ENCODE data around the gene ZNF133. TPM values are rescaled to one million over a fixed set of nuclear protein-coding genes. Genes with fewer than 3 reads are reported as not detected.
A peak's percentile ranks its signal among the peaks of the same experiment; 100 is the strongest.
"Not testable (repeated sequence)": the region's sequence is repeated elsewhere in the genome, so short reads cannot be mapped to it uniquely, and the experiment has no call there.

ZNF133 gene
- polyA plus RNA-seq = 22.1 TPM
- long read RNA-seq, donor 1, partial matches to known transcripts = 0 of 1 reads
- long read RNA-seq, donor 1, other reads (novel, unspliced or antisense) = 0 of 1 reads
- long read RNA-seq, donor 2, partial matches to known transcripts = 0 of 1 reads
- long read RNA-seq, donor 2, other reads (novel, unspliced or antisense) = 0 of 1 reads
- long read RNA-seq, donor 3 = 0 reads
- long read RNA-seq, donor 4 = 0 reads
- long read RNA-seq, donor 5, partial matches to known transcripts = 0 of 1 reads
- long read RNA-seq, donor 5, other reads (novel, unspliced or antisense) = 0 of 1 reads
- long read RNA-seq, donor 6, partial matches to known transcripts = 0 of 1 reads
- long read RNA-seq, donor 6, other reads (novel, unspliced or antisense) = 0 of 1 reads
- long read RNA-seq, donor 7, partial matches to known transcripts = 0 of 1 reads
- long read RNA-seq, donor 7, other reads (novel, unspliced or antisense) = 0 of 1 reads
- long read RNA-seq, donor 8, partial matches to known transcripts = 0 of 2 reads
- long read RNA-seq, donor 8, other reads (novel, unspliced or antisense) = 0 of 2 reads
- long read RNA-seq, donor 9, partial matches to known transcripts = 0 of 1 reads
- long read RNA-seq, donor 9, other reads (novel, unspliced or antisense) = 0 of 1 reads
- long read RNA-seq, donor 10, partial matches to known transcripts = 0 of 1 reads
- long read RNA-seq, donor 10, other reads (novel, unspliced or antisense) = 0 of 1 reads
- long read RNA-seq, donor 11 = 0 reads

DNA sequence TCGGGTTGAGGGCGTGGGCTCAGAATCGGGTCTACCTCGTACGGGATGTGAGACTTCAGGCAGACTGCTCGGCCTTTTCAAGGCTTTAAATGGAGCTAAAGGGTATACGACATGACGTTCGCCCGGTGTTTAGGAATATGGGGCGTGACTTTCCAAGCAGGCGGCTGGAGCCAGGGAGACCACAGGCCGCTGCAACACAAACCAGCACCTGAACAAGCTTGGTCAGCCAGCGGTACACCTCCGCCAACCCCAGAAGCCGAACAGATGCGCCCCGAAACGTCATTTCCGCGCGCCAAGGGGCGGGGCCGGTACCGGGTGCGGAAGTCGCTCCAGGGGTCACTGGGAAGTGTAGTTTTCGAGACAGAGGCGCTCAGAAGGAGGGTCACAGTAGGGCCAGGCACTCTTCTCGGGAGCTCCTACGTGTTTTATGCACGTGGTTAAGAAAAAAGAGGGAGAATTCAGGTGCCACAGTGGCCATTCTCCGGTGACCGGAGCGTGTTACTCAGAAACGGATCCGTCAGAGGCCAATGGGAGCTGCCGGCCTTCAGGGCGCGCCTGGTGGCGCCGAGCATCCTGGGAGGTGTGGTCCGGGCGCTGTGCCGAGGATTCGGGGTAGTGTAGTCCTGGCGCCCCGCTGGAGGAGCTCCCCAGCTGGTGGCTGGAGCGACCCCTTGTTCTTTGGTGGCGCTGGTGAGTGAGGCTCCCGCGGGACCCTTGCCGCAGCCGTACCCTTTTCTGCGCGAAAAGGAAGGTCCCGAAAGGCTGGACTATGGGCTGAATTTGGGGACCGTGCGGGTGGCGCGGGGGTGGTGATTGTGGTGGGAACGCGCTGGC is at the start of gene ZNF133:
Gene ZNF133, plus strand, starts transcription at position 613 of the 834 bp plus-strand sequence. CDS start 17,160 bp downstream, outside the sequence.
- WGBS (ENCODE audit: insufficient coverage, low lambda C conversion rate) = 10% methylated on average over 2 of the region's 63 CpGs
- Histone ChIP-seq H3K27me3 (ENCODE audit: control insufficient read depth, insufficient read depth, low read length) (peaks cover 6% of the 10 kb centered on the region), H3K4me3 (ENCODE audit: low read length) (peak within 1 kb of the TSS; percentile 73)

DNA sequence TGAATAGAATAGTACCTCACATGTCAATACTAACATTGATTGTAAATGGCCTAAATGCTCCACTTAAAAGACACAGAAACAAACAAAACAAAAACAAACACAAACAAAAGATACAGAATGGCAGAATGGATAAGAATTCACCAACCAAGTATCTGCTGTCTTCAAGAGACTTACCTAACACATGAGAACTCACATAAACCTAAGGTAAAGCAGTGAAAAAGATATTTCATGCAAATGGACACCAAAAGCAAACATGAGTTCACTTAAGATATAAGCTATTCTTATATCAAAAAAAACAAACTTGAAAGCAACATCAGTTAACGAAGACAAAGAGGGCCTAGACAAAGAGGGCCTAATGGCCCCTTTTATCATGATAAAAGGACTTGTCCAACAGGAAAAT is 47.3 kb upstream of the ZNF133 start:
- Histone ChIP-seq H3K4me3 (ENCODE audit: low read length) (no peak overlapping the region), H3K36me3 (ENCODE audit: control insufficient read depth, insufficient read depth, low read length) (no peaks in the 10 kb centered on the region), H3K27me3 (ENCODE audit: control insufficient read depth, insufficient read depth, low read length) (no peaks in the 10 kb centered on the region), H3K27ac (ENCODE audit: low read length) (no peak overlapping the region), H3K4me1 (ENCODE audit: control insufficient read depth, insufficient read depth, low read length) (peaks cover 3% of the 10 kb centered on the region), H3K9me3 (ENCODE audit: control insufficient read depth, low read depth, low read length) (no peaks in the 10 kb centered on the region)
- 100% methylated on average over 1 of the region's 1 CpG for WGBS (ENCODE audit: insufficient coverage, low lambda C conversion rate)
- no peak for DNase-seq

More for the DNA sequence above, at the start of gene ZNF133:
- Histone ChIP-seq H3K4me1 (ENCODE audit: control insufficient read depth, insufficient read depth, low read length) (peaks cover 6% of the 10 kb centered on the region), H3K27ac (ENCODE audit: low read length) (peak within 1 kb of the TSS; percentile 77), H3K9me3 (ENCODE audit: control insufficient read depth, low read depth, low read length) (peaks cover 9% of the 10 kb centered on the region), H3K36me3 (ENCODE audit: control insufficient read depth, insufficient read depth, low read length) (peaks cover 19% of the 10 kb centered on the region)
- DNase-seq = peak; percentile 96 to 99

DNA sequence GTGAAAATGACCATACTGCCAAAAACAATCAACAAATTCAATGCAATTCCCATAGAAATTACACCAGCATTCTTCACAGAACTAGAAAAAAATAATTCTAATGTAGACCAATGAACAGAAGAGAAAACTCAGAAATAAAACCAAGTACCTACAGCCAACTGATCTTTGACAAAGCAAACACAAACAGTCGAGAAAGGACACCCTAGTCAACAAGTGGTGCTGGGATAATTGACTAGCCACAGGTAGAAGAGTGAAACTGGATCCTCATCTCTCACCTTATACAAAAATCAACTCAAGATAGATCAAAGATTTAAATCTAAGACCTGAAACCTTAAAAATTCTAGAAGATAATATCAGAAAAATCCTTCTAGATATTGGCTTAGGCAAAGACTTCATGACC is 44.5 kb upstream of the ZNF133 start:
- H3K4me3 ChIP-seq (ENCODE audit: low read length) = no peak overlapping the region
- no peaks in the 10 kb centered on the region for H3K4me1 ChIP-seq (ENCODE audit: control insufficient read depth, insufficient read depth, low read length)
- H3K9me3 ChIP-seq (ENCODE audit: control insufficient read depth, low read depth, low read length) = no peaks in the 10 kb centered on the region
- no peak for DNase-seq
- H3K36me3 ChIP-seq (ENCODE audit: control insufficient read depth, insufficient read depth, low read length) = no peaks in the 10 kb centered on the region
- H3K27ac ChIP-seq (ENCODE audit: low read length) = no peak overlapping the region
- WGBS (ENCODE audit: insufficient coverage, low lambda C conversion rate) = no CpG with 5 or more reads among the region's 1 CpG
- no peaks in the 10 kb centered on the region for H3K27me3 ChIP-seq (ENCODE audit: control insufficient read depth, insufficient read depth, low read length)

DNA sequence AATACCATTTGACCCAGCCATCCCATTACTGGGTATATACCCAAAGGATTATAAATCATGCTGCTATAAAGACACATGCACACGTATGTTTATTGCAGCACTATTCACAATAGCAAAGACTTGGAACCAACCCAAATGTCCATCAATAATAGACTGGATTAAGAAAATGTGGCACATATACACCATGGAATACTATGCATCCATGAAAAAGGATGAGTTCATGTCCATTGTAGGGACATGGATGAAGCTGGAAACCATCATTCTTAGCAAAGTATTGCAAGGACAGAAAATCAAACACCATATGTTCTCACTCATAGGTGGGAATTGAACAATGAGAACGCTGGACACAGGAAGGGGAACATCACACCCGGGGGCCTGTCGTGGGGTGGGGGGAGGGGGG is 39.8 kb upstream of the ZNF133 start:
- WGBS (ENCODE audit: insufficient coverage, low lambda C conversion rate) = no CpG with 5 or more reads among the region's 4 CpGs
- not testable (repeated sequence) for H3K27me3 ChIP-seq (ENCODE audit: control insufficient read depth, insufficient read depth, low read length); H3K9me3 ChIP-seq (ENCODE audit: control insufficient read depth, low read depth, low read length); H3K4me1 ChIP-seq (ENCODE audit: control insufficient read depth, insufficient read depth, low read length); H3K27ac ChIP-seq (ENCODE audit: low read length); DNase-seq; H3K4me3 ChIP-seq (ENCODE audit: low read length); H3K36me3 ChIP-seq (ENCODE audit: control insufficient read depth, insufficient read depth, low read length)

DNA sequence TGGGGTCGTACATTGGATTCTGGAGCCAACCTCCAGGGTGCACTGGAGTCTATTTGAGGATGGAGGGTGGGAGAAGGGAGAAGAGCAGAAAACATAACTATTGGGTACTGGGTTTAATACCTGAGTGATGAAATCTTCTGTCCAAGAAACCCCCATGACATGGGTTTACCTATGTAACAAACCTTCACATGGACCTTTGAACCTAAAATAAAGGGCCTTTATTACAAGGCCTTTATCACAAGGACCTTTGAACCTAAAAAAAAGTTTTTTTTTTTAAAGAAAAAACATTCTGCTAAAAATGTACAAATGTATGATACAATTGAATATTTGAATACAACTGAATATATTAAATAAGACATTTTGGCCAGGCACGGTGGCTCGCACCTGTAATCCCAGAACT is 38.1 kb upstream of the ZNF133 start:
- no peaks in the 10 kb centered on the region for H3K4me1 ChIP-seq (ENCODE audit: control insufficient read depth, insufficient read depth, low read length)
- no peak overlapping the region for H3K4me3 ChIP-seq (ENCODE audit: low read length)
- no peaks in the 10 kb centered on the region for H3K27me3 ChIP-seq (ENCODE audit: control insufficient read depth, insufficient read depth, low read length)
- peak overlapping the region; percentile 58 for H3K27ac ChIP-seq (ENCODE audit: low read length)
- no peaks in the 10 kb centered on the region for H3K36me3 ChIP-seq (ENCODE audit: control insufficient read depth, insufficient read depth, low read length)
- H3K9me3 ChIP-seq (ENCODE audit: control insufficient read depth, low read depth, low read length) = no peaks in the 10 kb centered on the region
- peak; percentile 39 to 76 for DNase-seq
- WGBS (ENCODE audit: insufficient coverage, low lambda C conversion rate) = no CpG with 5 or more reads among the region's 3 CpGs

DNA sequence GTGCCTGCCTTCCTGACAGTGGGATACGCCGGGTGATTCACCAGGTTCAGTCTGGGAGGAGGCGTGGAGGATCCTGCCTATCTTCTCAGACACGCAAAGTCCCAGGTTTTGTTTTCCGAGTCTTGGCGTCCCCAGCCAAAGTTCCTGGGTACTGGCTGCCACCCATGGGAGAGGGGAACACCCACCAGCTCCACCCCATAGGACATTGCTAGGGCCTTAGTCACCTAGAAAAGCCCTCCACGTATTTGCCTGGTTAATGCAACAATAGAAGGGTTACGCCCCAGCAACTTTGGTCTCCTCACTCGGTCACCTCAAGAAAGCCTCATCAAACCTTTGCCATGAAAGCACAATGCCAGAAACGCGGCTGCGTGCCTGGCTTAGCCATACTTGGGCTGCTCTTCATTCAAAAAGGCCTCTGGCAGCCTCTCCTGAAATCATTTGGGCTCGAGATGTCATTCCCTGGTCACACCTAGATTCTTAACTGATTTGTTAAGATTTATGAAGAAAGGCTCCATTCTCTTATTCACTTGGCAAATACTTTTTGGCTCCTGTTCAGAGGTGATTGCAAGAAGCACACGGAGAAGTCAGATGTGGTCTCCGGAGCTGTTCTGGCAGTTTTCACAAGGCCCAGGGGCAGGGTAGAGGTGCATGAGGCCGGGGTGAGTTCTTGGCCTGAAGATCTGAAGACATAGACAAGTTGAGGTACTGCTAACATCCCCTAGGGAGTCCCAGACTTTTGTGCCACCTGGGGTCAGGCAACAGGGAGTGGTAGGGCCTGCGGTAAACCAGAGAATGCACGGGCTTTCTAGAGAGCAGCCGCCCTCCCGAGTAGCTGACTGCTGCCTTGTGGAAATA is 35.5 kb upstream of the ZNF133 start:
- Histone ChIP-seq H3K27ac (ENCODE audit: low read length) (no peak overlapping the region), H3K36me3 (ENCODE audit: control insufficient read depth, insufficient read depth, low read length) (no peaks in the 10 kb centered on the region), H3K4me1 (ENCODE audit: control insufficient read depth, insufficient read depth, low read length) (no peaks in the 10 kb centered on the region), H3K9me3 (ENCODE audit: control insufficient read depth, low read depth, low read length) (no peaks in the 10 kb centered on the region), H3K4me3 (ENCODE audit: low read length) (no peak overlapping the region), H3K27me3 (ENCODE audit: control insufficient read depth, insufficient read depth, low read length) (no peaks in the 10 kb centered on the region)
- no CpG with 5 or more reads among the region's 20 CpGs for WGBS (ENCODE audit: insufficient coverage, low lambda C conversion rate)
- DNase-seq = no peak

DNA sequence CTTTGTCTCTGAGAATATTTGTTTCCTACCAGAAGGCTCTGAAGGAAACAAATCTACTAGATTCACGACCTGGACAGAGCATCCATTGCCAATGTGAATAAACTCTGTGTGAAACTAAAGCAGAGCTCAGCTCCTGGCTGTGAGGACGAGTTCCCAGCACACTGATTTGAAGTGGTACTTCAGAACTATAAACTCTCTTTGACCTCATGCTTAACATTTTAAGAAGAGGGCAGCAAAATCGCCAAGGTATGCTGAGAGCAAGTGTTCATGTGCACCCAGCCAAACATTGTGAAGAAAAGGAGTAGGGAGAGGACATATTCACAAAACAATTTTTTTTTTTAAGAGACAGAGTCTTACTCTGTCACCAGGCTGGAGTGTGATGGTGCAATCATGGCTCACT is 33.7 kb upstream of the ZNF133 start:
- no CpG with 5 or more reads among the region's 3 CpGs for WGBS (ENCODE audit: insufficient coverage, low lambda C conversion rate)
- no peaks in the 10 kb centered on the region for H3K4me1 ChIP-seq (ENCODE audit: control insufficient read depth, insufficient read depth, low read length)
- no peak overlapping the region for H3K27ac ChIP-seq (ENCODE audit: low read length)
- H3K4me3 ChIP-seq (ENCODE audit: low read length) = no peak overlapping the region
- no peaks in the 10 kb centered on the region for H3K9me3 ChIP-seq (ENCODE audit: control insufficient read depth, low read depth, low read length)
- no peaks in the 10 kb centered on the region for H3K36me3 ChIP-seq (ENCODE audit: control insufficient read depth, insufficient read depth, low read length)
- H3K27me3 ChIP-seq (ENCODE audit: control insufficient read depth, insufficient read depth, low read length) = no peaks in the 10 kb centered on the region
- no peak for DNase-seq

DNA sequence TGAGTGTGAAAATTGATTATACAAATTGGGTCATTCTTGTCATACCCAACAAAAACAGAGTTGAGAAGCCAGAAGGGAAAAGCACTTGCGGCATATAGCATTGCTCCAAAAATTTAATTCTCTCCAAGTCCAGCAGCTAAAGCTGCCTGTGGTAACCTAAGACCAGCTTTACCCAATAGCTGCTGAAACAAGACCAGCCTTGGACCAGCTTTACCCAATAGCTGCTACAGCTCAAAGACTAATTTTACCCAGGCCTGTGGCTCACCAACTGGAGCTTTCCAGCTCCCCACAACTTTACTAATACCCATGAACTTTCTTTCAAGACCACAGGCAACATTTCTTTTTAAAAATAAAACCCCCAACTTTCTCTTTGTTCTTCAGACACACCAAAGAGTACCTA is 32.8 kb upstream of the ZNF133 start:
- H3K9me3 ChIP-seq (ENCODE audit: control insufficient read depth, low read depth, low read length) = no peaks in the 10 kb centered on the region
- no peaks in the 10 kb centered on the region for H3K27me3 ChIP-seq (ENCODE audit: control insufficient read depth, insufficient read depth, low read length)
- H3K4me1 ChIP-seq (ENCODE audit: control insufficient read depth, insufficient read depth, low read length) = no peaks in the 10 kb centered on the region
- no peak overlapping the region for H3K4me3 ChIP-seq (ENCODE audit: low read length)
- DNase-seq = no peak
- no peak overlapping the region for H3K27ac ChIP-seq (ENCODE audit: low read length)
- no CpG with 5 or more reads among the region's 1 CpG for WGBS (ENCODE audit: insufficient coverage, low lambda C conversion rate)
- H3K36me3 ChIP-seq (ENCODE audit: control insufficient read depth, insufficient read depth, low read length) = no peaks in the 10 kb centered on the region

DNA sequence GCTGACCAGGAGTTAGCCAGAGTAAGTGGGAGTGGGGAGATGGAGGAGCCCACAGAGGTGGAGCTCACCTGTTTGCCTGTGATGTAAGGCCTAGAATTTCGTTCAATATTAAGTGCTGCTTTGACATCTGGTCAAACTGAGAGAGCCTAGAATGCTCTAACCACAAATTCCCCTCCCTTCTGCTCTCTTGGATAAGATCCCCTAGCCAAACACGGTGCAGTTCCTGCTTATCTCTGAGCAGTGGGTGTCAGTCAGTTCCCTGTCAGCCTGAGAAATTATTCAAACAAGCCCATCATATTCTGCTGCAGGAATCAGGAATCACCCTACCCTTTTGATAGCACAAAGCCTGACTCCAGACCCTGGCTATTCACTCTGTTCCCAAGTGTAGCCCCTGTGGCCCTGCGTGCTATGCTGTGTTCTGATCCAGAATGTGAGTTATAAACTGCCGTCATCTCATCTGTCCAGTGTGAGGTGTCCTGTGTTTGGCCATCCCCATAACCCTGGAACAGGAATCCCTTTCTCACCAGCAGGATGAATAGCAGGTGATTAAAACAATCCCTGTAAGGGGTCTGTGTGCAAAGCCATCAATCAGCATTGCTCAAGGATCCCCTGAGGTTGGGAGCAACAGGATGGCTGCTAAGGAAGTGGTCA is 31.8 kb upstream of the ZNF133 start:
- H3K27me3 ChIP-seq (ENCODE audit: control insufficient read depth, insufficient read depth, low read length) = no peaks in the 10 kb centered on the region
- no peak overlapping the region for H3K4me3 ChIP-seq (ENCODE audit: low read length)
- H3K36me3 ChIP-seq (ENCODE audit: control insufficient read depth, insufficient read depth, low read length) = no peaks in the 10 kb centered on the region
- DNase-seq = no peak
- H3K4me1 ChIP-seq (ENCODE audit: control insufficient read depth, insufficient read depth, low read length) = no peaks in the 10 kb centered on the region
- no peak overlapping the region for H3K27ac ChIP-seq (ENCODE audit: low read length)
- no CpG with 5 or more reads among the region's 4 CpGs for WGBS (ENCODE audit: insufficient coverage, low lambda C conversion rate)
- H3K9me3 ChIP-seq (ENCODE audit: control insufficient read depth, low read depth, low read length) = no peaks in the 10 kb centered on the region
